Thyroid gland (tissue), 4 donors: ENCODE measurements around the gene WLS.
"Not testable (repeated sequence)": the region's sequence is repeated elsewhere in the genome, so short reads cannot be mapped to it uniquely, and the experiment has no call there.

Experiments
- POLR2A ChIP-seq, 2 donors: fragments of 450-650 bp; IDR thresholded peaks; one replicate each; pipeline ENCODE4 v1.6.1; 2017; ENCODE audit warnings: antibody characterized with exemption in 2 of 2, mild to moderate bottlenecking in 2 of 2, moderate library complexity in 1 of 2
- TF ChIP-seq, protein P1 (sequence below), 6 experiments: fragments of 200-600 bp in 3 of 6; fragments of 450-650 bp in 3 of 6; sonication (generic) in 3 of 6; IDR thresholded peaks; one replicate each; pipeline ENCODE4 v1.5.1; 2016 to 2019; ENCODE audit warnings: antibody characterized with exemption in 6 of 6, mild to moderate bottlenecking in 2 of 6, inconsistent platforms in 1 of 6, moderate library complexity in 1 of 6

DNA sequence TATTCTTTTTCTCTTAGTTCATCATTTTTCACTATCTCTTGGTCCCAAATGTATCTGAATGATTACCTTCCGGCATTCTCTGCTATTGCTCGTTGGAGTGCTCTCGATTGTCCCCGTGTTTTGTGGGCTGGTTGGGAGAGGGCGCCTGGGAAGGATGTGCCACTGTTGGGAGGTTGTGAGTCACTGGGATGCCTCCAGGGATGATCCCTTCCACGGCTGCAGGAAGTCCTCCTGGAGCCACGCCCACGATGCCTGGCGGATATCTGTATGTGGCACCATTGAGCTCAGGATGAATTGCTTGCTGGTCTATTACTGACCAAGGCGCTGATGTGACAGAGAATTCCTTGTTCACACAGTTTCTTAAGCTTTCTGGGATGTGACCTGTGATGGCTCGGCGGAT lies 70.7 kb downstream of the WLS start:
- TF ChIP-seq, protein P1, sequence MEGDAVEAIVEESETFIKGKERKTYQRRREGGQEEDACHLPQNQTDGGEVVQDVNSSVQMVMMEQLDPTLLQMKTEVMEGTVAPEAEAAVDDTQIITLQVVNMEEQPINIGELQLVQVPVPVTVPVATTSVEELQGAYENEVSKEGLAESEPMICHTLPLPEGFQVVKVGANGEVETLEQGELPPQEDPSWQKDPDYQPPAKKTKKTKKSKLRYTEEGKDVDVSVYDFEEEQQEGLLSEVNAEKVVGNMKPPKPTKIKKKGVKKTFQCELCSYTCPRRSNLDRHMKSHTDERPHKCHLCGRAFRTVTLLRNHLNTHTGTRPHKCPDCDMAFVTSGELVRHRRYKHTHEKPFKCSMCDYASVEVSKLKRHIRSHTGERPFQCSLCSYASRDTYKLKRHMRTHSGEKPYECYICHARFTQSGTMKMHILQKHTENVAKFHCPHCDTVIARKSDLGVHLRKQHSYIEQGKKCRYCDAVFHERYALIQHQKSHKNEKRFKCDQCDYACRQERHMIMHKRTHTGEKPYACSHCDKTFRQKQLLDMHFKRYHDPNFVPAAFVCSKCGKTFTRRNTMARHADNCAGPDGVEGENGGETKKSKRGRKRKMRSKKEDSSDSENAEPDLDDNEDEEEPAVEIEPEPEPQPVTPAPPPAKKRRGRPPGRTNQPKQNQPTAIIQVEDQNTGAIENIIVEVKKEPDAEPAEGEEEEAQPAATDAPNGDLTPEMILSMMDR (IDR thresholded peaks at IDR 0.05): not testable (repeated sequence)
- not testable (repeated sequence) for TF ChIP-seq POLR2A (IDR thresholded peaks at IDR 0.05)
